Hepatocyte (in vitro differentiated cells): Measurements from ENCODE around the gene SYNPR. TPM values are rescaled to one million over a fixed set of nuclear protein-coding genes. Genes with fewer than 3 reads are reported as not detected.
A peak's percentile ranks its signal among the peaks of the same experiment; 100 is the strongest.

Source experiments
- DNase-seq: peaks from one replicate; pipeline ENCODE4 v3.0.0-alpha.2; 2016; ENCODE audit warnings: low spot score
- H2AFZ ChIP-seq: fragments of 200-600 bp; sonication (generic); 2 replicates; pipeline ENCODE4 v1.6.0; 2016; ENCODE audit warnings: antibody characterized with exemption, mild to moderate bottlenecking
- H3K27ac ChIP-seq: fragments of 200-600 bp; sonication (generic); 2 replicates; pipeline ENCODE4 v1.5.1; 2016; ENCODE audit warnings: mild to moderate bottlenecking
- H3K27me3 ChIP-seq: fragments of 200-600 bp; sonication (generic); 2 replicates; pipeline ENCODE4 v1.6.1; 2016
- H3K36me3 ChIP-seq: fragments of 200-600 bp; sonication (generic); replicated peaks from 2 replicates; pipeline ENCODE4 v1.5.1; 2016; ENCODE audit warnings: low read depth; ENCODE audit not compliant: insufficient read depth
- H3K4me1 ChIP-seq: fragments of 200-600 bp; sonication (generic); 2 replicates; pipeline ENCODE4 v1.5.1; 2016; ENCODE audit warnings: mild to moderate bottlenecking, moderate library complexity; ENCODE audit not compliant: insufficient read depth
- H3K4me2 ChIP-seq: fragments of 200-600 bp; sonication (generic); 2 replicates; pipeline ENCODE4 v1.6.0; 2016
- H3K4me3 ChIP-seq: fragments of 200-600 bp; sonication (generic); 2 replicates; pipeline ENCODE4 v1.5.1; 2016; ENCODE audit warnings: mild to moderate bottlenecking
- H3K79me2 ChIP-seq: fragments of 200-600 bp; sonication (generic); 2 replicates; pipeline ENCODE4 v1.6.0; 2017; ENCODE audit warnings: mild to moderate bottlenecking
- H3K9me2 ChIP-seq: fragments of 200-600 bp; sonication (generic); replicated peaks from 2 replicates; pipeline ENCODE4 v1.6.0; 2017; ENCODE audit warnings: mild to moderate bottlenecking; ENCODE audit not compliant: insufficient read depth
- H3K9me3 ChIP-seq: fragments of 200-600 bp; sonication (generic); 2 replicates; pipeline ENCODE4 v1.5.1; 2016; ENCODE audit warnings: low read depth, mild to moderate bottlenecking
- H4K20me1 ChIP-seq: fragments of 200-600 bp; sonication (generic); 2 replicates; pipeline ENCODE4 v1.6.0; 2016; ENCODE audit warnings: mild to moderate bottlenecking; ENCODE audit not compliant: insufficient read depth, poor library complexity, severe bottlenecking
- EZH2 ChIP-seq: fragments of 200-600 bp; sonication (generic); IDR thresholded peaks from 2 replicates; pipeline ENCODE4 v1.6.1; 2016; ENCODE audit warnings: antibody characterized with exemption, mild to moderate bottlenecking, borderline replicate concordance
- EZH2phosphoT487 ChIP-seq: fragments of 200-600 bp; sonication (generic); IDR thresholded peaks from one replicate; pipeline ENCODE4 v1.6.1; 2018; ENCODE audit warnings: antibody characterized with exemption, mild to moderate bottlenecking, low read depth, moderate library complexity; ENCODE audit not compliant: unreplicated experiment, severe bottlenecking
- WGBS: methylation state at CpG from one replicate; pipeline ENCODE4 v1.1.6; 2016; ENCODE audit warnings: low lambda C conversion rate; ENCODE audit errors: missing lambda C conversion rate; 5-methylcytosine and 5-hydroxymethylcytosine counted together
- polyA plus RNA-seq: library from polyadenylated mRNA; unstranded; fragments of >200 nt; fragmentation: Nextera tagmentation; extraction: Ambion mirVana; gene quantifications from 2 replicates; pipeline ENCODE4 v1.2.1, GENCODE V29; 2016
- total RNA-seq: library from RNA; depleted of rRNA; stranded (reverse); fragments of >200 nt; gene quantifications from 2 replicates; pipeline ENCODE4 v1.2.3, GENCODE V29; 2014
- TF ChIP-seq, protein P1 (sequence below): fragments of 200-600 bp; sonication (generic); IDR thresholded peaks from 2 replicates; pipeline ENCODE4 v1.5.1; 2016; ENCODE audit warnings: antibody characterized with exemption, mild to moderate bottlenecking; ENCODE audit not compliant: poor library complexity

The SYNPR gene
- total and polyA plus RNA-seq, 2 experiments from 2014 or later, result 0.37 TPM; not detected in 1

DNA sequence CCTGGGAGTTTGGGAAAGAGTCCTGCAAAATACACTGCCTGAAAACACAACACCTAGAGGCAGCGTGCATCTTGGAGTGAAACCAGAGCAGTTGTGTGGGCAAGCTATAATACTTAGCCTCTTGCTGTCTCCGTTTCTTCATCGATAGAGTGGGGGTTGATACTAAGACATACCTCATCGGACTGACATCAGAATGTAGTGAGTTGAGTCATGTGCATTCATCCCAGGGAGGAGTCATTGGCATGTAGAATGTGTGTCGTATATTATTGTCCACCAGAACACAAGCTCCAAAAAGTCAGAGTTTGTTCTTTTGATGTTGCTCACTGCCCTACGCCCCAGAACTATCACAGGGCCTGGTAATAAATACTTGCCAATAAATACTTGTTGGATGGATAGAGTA, 378.7 kb downstream of the SYNPR start:
- Histone ChIP-seq H3K9me3 (no peaks in the 10 kb centered on the region), H3K4me3 (no peak overlapping the region), H4K20me1 (no peaks in the 10 kb centered on the region), H3K27me3 (no peaks in the 10 kb centered on the region), H3K36me3 (no peaks in the 10 kb centered on the region), H3K4me1 (no peaks in the 10 kb centered on the region), H3K9me2 (no peaks in the 10 kb centered on the region), H3K27ac (no peak overlapping the region), H2AFZ (no peak overlapping the region), H3K79me2 (no peaks in the 10 kb centered on the region), H3K4me2 (no peak overlapping the region)
- DNase-seq, result no peak
- 90% methylated on average over 6 of the region's 6 CpGs for WGBS
- TF ChIP-seq EZH2phosphoT487 (no peak), EZH2 (no peak)
- TF ChIP-seq, protein P1, sequence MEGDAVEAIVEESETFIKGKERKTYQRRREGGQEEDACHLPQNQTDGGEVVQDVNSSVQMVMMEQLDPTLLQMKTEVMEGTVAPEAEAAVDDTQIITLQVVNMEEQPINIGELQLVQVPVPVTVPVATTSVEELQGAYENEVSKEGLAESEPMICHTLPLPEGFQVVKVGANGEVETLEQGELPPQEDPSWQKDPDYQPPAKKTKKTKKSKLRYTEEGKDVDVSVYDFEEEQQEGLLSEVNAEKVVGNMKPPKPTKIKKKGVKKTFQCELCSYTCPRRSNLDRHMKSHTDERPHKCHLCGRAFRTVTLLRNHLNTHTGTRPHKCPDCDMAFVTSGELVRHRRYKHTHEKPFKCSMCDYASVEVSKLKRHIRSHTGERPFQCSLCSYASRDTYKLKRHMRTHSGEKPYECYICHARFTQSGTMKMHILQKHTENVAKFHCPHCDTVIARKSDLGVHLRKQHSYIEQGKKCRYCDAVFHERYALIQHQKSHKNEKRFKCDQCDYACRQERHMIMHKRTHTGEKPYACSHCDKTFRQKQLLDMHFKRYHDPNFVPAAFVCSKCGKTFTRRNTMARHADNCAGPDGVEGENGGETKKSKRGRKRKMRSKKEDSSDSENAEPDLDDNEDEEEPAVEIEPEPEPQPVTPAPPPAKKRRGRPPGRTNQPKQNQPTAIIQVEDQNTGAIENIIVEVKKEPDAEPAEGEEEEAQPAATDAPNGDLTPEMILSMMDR, result no peak

DNA sequence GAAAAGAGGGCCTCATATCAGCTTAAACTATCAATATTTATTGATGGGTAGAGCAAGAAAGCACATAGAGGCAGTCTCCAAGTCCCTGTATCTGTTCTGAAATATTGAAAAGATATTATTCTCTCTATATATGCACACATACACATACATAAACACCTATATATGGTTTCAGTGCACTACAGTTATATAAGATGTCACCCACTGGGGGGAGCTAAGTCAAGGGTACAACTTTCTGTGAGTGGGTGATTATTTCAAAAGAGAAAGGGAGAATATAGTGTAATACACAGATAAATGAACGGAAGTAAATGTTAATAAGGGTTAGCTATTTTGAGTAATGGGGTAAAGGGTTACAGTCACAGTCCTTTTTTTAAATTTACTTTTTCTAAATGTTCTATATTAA, 383.1 kb downstream of the SYNPR start:
- 84% methylated on average over 1 of the region's 1 CpG for WGBS
- Histone ChIP-seq H3K4me2 (no peak overlapping the region), H3K4me1 (no peaks in the 10 kb centered on the region), H3K4me3 (no peak overlapping the region), H3K9me3 (no peaks in the 10 kb centered on the region), H3K27ac (no peak overlapping the region), H3K9me2 (no peaks in the 10 kb centered on the region), H3K27me3 (no peaks in the 10 kb centered on the region), H2AFZ (no peak overlapping the region), H3K79me2 (no peaks in the 10 kb centered on the region), H4K20me1 (no peaks in the 10 kb centered on the region), H3K36me3 (no peaks in the 10 kb centered on the region)
- DNase-seq, result no peak
- TF ChIP-seq EZH2 (no peak), EZH2phosphoT487 (no peak)
- TF ChIP-seq, protein P1, result no peak

DNA sequence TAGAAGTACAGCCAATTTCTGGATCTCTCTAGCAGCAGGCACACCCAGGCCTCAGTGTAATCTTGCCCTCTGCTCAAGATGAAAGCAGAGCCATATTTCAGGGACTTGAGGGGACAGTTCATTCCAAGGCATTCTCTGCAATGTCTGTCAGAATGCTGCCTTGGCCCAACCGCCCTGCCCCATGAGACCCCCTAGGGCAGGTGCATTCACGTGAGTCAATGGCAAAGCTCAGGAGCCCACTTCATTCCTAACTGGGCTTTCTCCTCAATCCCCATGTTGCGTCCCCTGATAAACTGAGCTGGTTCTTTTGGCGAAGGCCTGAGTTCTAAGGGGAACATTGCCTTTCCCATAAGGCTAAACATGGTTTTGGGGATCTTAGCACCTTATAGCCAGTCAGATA, 383.9 kb downstream of the SYNPR start:
- H3K9me2 ChIP-seq, result no peaks in the 10 kb centered on the region
- H3K4me3 ChIP-seq, result no peak overlapping the region
- no peak for DNase-seq
- no peaks in the 10 kb centered on the region for H3K79me2 ChIP-seq
- no peak overlapping the region for H2AFZ ChIP-seq
- WGBS, result 80% methylated on average over 4 of the region's 4 CpGs
- TF ChIP-seq, protein P1, result no peak
- TF ChIP-seq EZH2, result no peak
- TF ChIP-seq EZH2phosphoT487, result no peak
- no peaks in the 10 kb centered on the region for H3K9me3 ChIP-seq
- H3K36me3 ChIP-seq, result no peaks in the 10 kb centered on the region
- H3K4me1 ChIP-seq, result no peaks in the 10 kb centered on the region
- H4K20me1 ChIP-seq, result no peaks in the 10 kb centered on the region
- no peaks in the 10 kb centered on the region for H3K27me3 ChIP-seq
- no peak overlapping the region for H3K4me2 ChIP-seq
- no peak overlapping the region for H3K27ac ChIP-seq

DNA sequence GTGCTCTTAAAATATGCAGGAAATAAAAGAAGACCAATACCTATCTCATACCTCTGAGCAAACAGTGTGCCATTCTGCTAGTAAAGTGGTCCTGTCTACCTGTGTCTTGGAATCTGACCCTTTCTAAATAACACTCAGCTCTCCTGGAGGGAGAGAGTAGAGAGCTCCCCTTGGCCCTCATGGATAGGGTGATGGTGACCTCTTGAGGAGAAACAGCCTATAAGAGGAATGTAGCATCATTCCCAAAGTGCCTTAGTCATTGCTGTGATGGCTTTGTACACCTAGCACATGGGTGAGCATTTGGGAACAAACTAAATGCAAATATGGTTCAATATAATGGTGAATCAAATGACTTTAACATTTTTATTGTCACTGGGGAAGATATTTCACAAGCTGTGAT, 384.4 kb downstream of the SYNPR start:
- Histone ChIP-seq H3K4me2 (no peak overlapping the region), H2AFZ (no peak overlapping the region), H3K36me3 (no peaks in the 10 kb centered on the region), H3K4me1 (no peaks in the 10 kb centered on the region), H4K20me1 (no peaks in the 10 kb centered on the region), H3K27ac (no peak overlapping the region), H3K9me3 (no peaks in the 10 kb centered on the region), H3K79me2 (no peaks in the 10 kb centered on the region), H3K9me2 (no peaks in the 10 kb centered on the region), H3K4me3 (no peak overlapping the region), H3K27me3 (no peaks in the 10 kb centered on the region)
- peak; percentile 34 for DNase-seq
- TF ChIP-seq, protein P1, result peak; percentile 34
- TF ChIP-seq EZH2phosphoT487 (no peak), EZH2 (no peak)
